PC-3 (cell line): ENCODE data around the gene ORC5. TPM values are rescaled to one million over a fixed set of nuclear protein-coding genes. Genes with fewer than 3 reads are reported as not detected.
A peak's percentile ranks its signal among the peaks of the same experiment; 100 is the strongest.

ENCODE experiments used
- ATAC-seq: fragments of 200-7000 bp; cut with Tn5 transposase; 2 replicates; pipeline ENCODE4 v1.9.1; 2020; ENCODE audit warnings: mild to moderate bottlenecking, moderate library complexity
- BruUV-seq: library from RNA; stranded (reverse); fragments of 400-500 nt; replicated peaks from 2 replicates; lab custom pipeline; 2021; lab: Mats Ljungman, UMichigan
- CTCF ChIA-PET: fragments of 300-600 bp; sonication (Branson Sonifier 250); formaldehyde crosslinking; loops from one replicate; lab custom pipeline; 2022; ENCODE audit warnings: antibody characterized with exemption; lab: Charles Lee
- POLR2A ChIA-PET: fragments of 300-600 bp; sonication (Branson Sonifier 250); formaldehyde crosslinking; loops from one replicate; lab custom pipeline; 2022; ENCODE audit warnings: antibody characterized with exemption; ENCODE audit not compliant: unreplicated experiment; lab: Charles Lee
- DNase-seq: peaks from one replicate; pipeline ENCODE4 v3.0.0-alpha.2; 2015
- H2AFZ ChIP-seq: fragments of 300-600 bp; sonication (generic); 2 replicates; pipeline ENCODE4 v1.6.0; 2016; ENCODE audit warnings: antibody characterized with exemption, low read length
- H3F3A ChIP-seq: fragments of 300-600 bp; sonication (generic); one replicate; pipeline ENCODE4 v1.6.0; 2017; ENCODE audit warnings: antibody characterized with exemption, low read length, control low read depth, mild to moderate bottlenecking; ENCODE audit not compliant: unreplicated experiment
- H3K27ac ChIP-seq: fragments of 300-600 bp; sonication (generic); 2 replicates; pipeline ENCODE4 v1.5.1; 2016; ENCODE audit warnings: mild to moderate bottlenecking, low read length
- H3K27me3 ChIP-seq: fragments of 300-600 bp; sonication (generic); 2 replicates; pipeline ENCODE4 v1.6.1; 2016; ENCODE audit warnings: low read length, mixed read lengths
- H3K36me3 ChIP-seq: fragments of 300-600 bp; sonication (generic); 2 replicates; pipeline ENCODE4 v1.6.1; 2016; ENCODE audit warnings: low read depth, mixed run types, low read length, mixed read lengths
- H3K4me1 ChIP-seq: fragments of 300-600 bp; sonication (generic); 2 replicates; pipeline ENCODE4 v1.5.1; 2016; ENCODE audit warnings: low read length; ENCODE audit not compliant: insufficient read depth
- H3K4me2 ChIP-seq: fragments of 300-600 bp; sonication (generic); 2 replicates; pipeline ENCODE4 v1.6.0; 2016; ENCODE audit warnings: low read length
- H3K4me3 ChIP-seq: fragments of 300-600 bp; sonication (generic); 2 replicates; pipeline ENCODE4 v1.5.1; 2016; ENCODE audit warnings: mild to moderate bottlenecking, low read length, mixed read lengths
- H3K79me2 ChIP-seq: fragments of 300-600 bp; sonication (generic); 2 replicates; pipeline ENCODE4 v1.6.1; 2017; ENCODE audit warnings: low read length, mixed read lengths
- H3K9ac ChIP-seq: fragments of 300-600 bp; sonication (generic); 2 replicates; pipeline ENCODE4 v1.6.0; 2016; ENCODE audit warnings: mild to moderate bottlenecking, low read length
- H3K9me2 ChIP-seq: fragments of 300-600 bp; sonication (generic); replicated peaks from 2 replicates; pipeline ENCODE4 v1.6.1; 2016; ENCODE audit warnings: mixed run types, low read length, mixed read lengths
- H3K9me3 ChIP-seq: fragments of 300-600 bp; sonication (generic); 2 replicates; pipeline ENCODE4 v1.6.1; 2016; ENCODE audit warnings: low read length, mixed read lengths
- H4K20me1 ChIP-seq: fragments of 300-600 bp; sonication (generic); 2 replicates; pipeline ENCODE4 v1.6.1; 2016; ENCODE audit warnings: low read length, mixed read lengths
- EZH2 ChIP-seq: fragments of 300-600 bp; sonication (generic); IDR thresholded peaks from one replicate; pipeline ENCODE4 v1.6.1; 2017; ENCODE audit warnings: antibody characterized with exemption, mild to moderate bottlenecking, low read length; ENCODE audit not compliant: unreplicated experiment
- EZH2phosphoT487 ChIP-seq: fragments of 300-600 bp; sonication (generic); IDR thresholded peaks from 2 replicates; pipeline ENCODE4 v1.6.1; 2018; ENCODE audit warnings: mild to moderate bottlenecking, antibody characterized with exemption, low read length, borderline replicate concordance
- intact Hi-C: fragments of 100-400 bp; cut with micrococcal nuclease; formaldehyde crosslinking; loops from 2 replicates; pipeline ENCODE4 v1.9.0; 2023
- total RNA-seq: library from RNA; depleted of rRNA; stranded (reverse); fragments of >200 nt; gene quantifications from 2 replicates; pipeline ENCODE4 v1.2.3, GENCODE V29; 2014
- TF ChIP-seq, protein P1 (sequence below): fragments of 300-600 bp; sonication (generic); conservative IDR thresholded peaks from 2 replicates; pipeline ENCODE4 v1.5.1; 2017; ENCODE audit warnings: antibody characterized with exemption, low read depth, mild to moderate bottlenecking, low read length

ORC5 gene
- total RNA-seq, 1 experiment from 2014 or later: 34.5 TPM

DNA sequence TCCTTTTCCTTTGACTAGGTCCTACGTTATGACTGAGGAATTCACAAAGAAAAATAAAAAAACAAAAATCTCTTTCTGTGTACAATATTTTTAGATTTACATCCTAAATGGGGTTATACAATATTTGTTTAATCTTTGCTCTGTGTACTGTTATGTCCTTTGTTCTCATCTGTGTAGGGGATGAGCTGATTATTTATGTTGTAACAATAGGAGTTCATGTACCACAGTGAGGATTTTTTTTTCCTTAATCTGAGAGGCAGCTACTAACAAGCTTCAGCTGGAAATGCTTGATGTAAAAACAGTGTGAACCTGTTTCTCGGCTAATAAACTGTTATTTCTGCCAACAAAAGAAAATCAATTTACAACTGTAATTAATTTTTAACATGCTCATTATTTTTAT, 58.0 kb downstream of the ORC5 start:
- Histone ChIP-seq H3K9me3 (no peaks in the 10 kb centered on the region), H3K27me3 (no peaks in the 10 kb centered on the region), H3K4me1 (no peaks in the 10 kb centered on the region), H2AFZ (no peak overlapping the region), H3K9ac (no peak overlapping the region), H4K20me1 (no peaks in the 10 kb centered on the region), H3K79me2 (no peaks in the 10 kb centered on the region), H3K4me2 (no peak overlapping the region), H3K27ac (no peak overlapping the region), H3K9me2 (no peaks in the 10 kb centered on the region), H3K36me3 (no peaks in the 10 kb centered on the region; the same call in 1 of the 2 replicates), H3K4me3 (no peak overlapping the region), H3F3A (no peaks in the 10 kb centered on the region)
- ChIA-PET POLR2A (interaction anchor here (0.7 kb wide), 1 partner anchor 637 kb away, joined by 6 read pairs; no protein-coding TSS in a partner anchor), CTCF (no interaction called here)
- ATAC-seq: no peak
- TF ChIP-seq, protein P1, sequence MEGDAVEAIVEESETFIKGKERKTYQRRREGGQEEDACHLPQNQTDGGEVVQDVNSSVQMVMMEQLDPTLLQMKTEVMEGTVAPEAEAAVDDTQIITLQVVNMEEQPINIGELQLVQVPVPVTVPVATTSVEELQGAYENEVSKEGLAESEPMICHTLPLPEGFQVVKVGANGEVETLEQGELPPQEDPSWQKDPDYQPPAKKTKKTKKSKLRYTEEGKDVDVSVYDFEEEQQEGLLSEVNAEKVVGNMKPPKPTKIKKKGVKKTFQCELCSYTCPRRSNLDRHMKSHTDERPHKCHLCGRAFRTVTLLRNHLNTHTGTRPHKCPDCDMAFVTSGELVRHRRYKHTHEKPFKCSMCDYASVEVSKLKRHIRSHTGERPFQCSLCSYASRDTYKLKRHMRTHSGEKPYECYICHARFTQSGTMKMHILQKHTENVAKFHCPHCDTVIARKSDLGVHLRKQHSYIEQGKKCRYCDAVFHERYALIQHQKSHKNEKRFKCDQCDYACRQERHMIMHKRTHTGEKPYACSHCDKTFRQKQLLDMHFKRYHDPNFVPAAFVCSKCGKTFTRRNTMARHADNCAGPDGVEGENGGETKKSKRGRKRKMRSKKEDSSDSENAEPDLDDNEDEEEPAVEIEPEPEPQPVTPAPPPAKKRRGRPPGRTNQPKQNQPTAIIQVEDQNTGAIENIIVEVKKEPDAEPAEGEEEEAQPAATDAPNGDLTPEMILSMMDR: no peak
- intact Hi-C loops: loop anchor here (10.0 kb wide), 1 partner anchor 155 kb away; no protein-coding TSS in a partner anchor
- no peak for DNase-seq
- no TSS peak for BruUV-seq

DNA sequence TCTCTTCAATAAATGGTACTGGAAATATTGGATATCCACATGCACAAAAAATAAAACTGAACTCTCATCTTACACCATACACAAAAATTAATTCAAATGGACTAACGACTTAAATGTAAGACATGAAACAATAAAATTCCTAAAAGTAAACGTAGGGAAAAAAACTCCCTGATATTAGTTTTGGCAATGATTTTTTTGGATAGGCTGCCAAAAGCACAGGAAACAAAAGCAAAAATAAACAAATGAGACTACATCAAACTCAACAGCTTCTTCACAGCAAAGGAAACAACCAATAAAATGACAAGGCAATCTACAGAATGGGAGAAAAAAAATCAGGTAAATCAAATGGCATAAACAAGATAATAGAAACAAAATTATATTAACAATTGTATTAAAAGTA, 65.7 kb downstream of the ORC5 start:
- Histone ChIP-seq H3K27ac (no peak overlapping the region), H3K79me2 (no peaks in the 10 kb centered on the region), H2AFZ (no peak overlapping the region), H3K4me3 (no peak overlapping the region), H4K20me1 (no peaks in the 10 kb centered on the region), H3F3A (no peaks in the 10 kb centered on the region), H3K4me2 (no peak overlapping the region), H3K36me3 (peaks cover 2% of the 10 kb centered on the region; the same call in 1 of the 2 replicates), H3K9me2 (no peaks in the 10 kb centered on the region), H3K9ac (no peak overlapping the region), H3K9me3 (no peaks in the 10 kb centered on the region), H3K4me1 (peaks cover 8% of the 10 kb centered on the region; the same call in 1 of the 2 replicates), H3K27me3 (no peaks in the 10 kb centered on the region)
- ChIA-PET CTCF (interaction anchor here (0.6 kb wide), 1 partner anchor 36 kb away, joined by 3 read pairs; no protein-coding TSS in a partner anchor), POLR2A (interaction anchor here (0.6 kb wide), 1 partner anchor 483 kb away, joined by 3 read pairs; no protein-coding TSS in a partner anchor)
- intact Hi-C loops: no loop called here
- DNase-seq (peak; percentile 19), ATAC-seq (peak; percentile 47; the same call in 1 of the 2 replicates)
- no peak for TF ChIP-seq EZH2phosphoT487
- no peak for TF ChIP-seq EZH2
- TF ChIP-seq, protein P1: no peak
- BruUV-seq: no TSS peak

DNA sequence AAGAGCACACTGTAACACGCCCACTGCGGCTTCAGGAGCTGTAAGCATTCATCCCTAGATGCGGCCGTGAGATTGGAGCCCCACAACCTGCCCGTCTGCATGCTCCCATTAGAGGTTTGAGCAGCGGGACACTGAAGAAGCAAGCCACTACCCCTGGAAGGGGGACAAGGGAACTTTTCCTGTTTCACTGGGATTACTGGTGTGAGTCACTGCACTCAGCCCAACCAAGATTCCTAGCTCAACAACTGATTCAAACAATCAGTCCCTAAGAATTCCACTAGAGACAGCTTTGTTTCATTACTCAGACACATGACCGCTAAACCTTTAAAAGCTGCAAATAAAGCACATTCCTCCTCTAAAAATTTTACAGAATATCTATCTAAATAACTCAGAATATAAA, 69.8 kb downstream of the ORC5 start:
- no peaks in the 10 kb centered on the region for H3K79me2 ChIP-seq
- no peak overlapping the region for H3K4me3 ChIP-seq
- no peaks in the 10 kb centered on the region for H4K20me1 ChIP-seq
- H3F3A ChIP-seq: no peaks in the 10 kb centered on the region
- DNase-seq (peak; percentile 51), ATAC-seq (peak; percentile 93)
- H3K4me1 ChIP-seq: peaks cover 8% of the 10 kb centered on the region; the same call in 1 of the 2 replicates
- H3K27ac ChIP-seq: no peak overlapping the region
- POLR2A ChIA-PET: interaction anchor here (0.5 to 0.6 kb wide), 2 partner anchors 26 to 583 kb away, joined by 3 to 5 read pairs; no protein-coding TSS in a partner anchor
- H3K27me3 ChIP-seq: no peaks in the 10 kb centered on the region
- TF ChIP-seq, protein P1: no peak
- TF ChIP-seq EZH2phosphoT487: no peak
- no peak for TF ChIP-seq EZH2
- no peak overlapping the region for H3K4me2 ChIP-seq
- BruUV-seq: no TSS peak
- no peaks in the 10 kb centered on the region for H3K9me2 ChIP-seq
- H3K9ac ChIP-seq: no peak overlapping the region
- H3K9me3 ChIP-seq: no peaks in the 10 kb centered on the region
- H2AFZ ChIP-seq: no peak overlapping the region
- intact Hi-C loops: no loop called here
- peaks cover 10% of the 10 kb centered on the region; the same call in 1 of the 2 replicates for H3K36me3 ChIP-seq
- CTCF ChIA-PET: interaction anchor here (0.6 kb wide), 3 partner anchors 175 to 453 kb away, joined by 3 to 4 read pairs (median 3); no protein-coding TSS in a partner anchor
